ENCODE measurements around the gene ZNF547. TPM values are rescaled to one million over a fixed set of nuclear protein-coding genes. Genes with fewer than 3 reads are reported as not detected.

ZNF547 gene
- total and polyA plus RNA-seq, 12 donors: 1.1 to 10.9 (median 4.6) TPM

DNA sequence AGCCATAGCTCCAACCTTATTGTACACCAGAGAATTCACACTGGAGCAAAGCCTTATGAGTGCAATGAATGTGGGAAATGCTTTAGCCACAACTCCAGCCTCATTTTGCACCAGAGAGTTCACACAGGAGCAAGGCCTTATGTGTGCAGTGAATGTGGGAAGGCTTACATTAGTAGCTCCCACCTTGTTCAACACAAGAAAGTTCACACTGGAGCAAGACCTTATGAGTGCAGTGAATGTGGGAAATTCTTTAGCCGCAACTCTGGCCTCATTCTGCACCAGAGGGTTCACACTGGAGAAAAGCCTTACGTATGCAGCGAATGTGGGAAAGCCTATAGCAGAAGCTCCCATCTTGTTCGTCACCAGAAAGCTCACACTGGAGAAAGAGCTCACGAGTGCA lies 5.9 kb upstream of the ZNF547 start:
- Histone ChIP-seq H3K9me3 (replicated peaks in 1 of 3) (no peaks in the 10 kb centered on the region), H3K27ac (no peak overlapping the region), H3K27me3 (no peaks in the 10 kb centered on the region), H3K4me3 (no peak overlapping the region), H3K36me3 (replicated peaks in 1 of 2) (peaks cover 0 to 42% of the 10 kb centered on the region in 2 donors), H3K4me1 (replicated peaks in 1 of 2) (peaks cover 19 to 25% of the 10 kb centered on the region in 2 donors)
- no peak for DNase-seq
- intact Hi-C loops (cut with DNase I): no loop called here
- 93 to 98% (median 96%) methylated on average over 5 of the region's 5 CpGs for WGBS, 4 donors
- no peak for TF ChIP-seq POLR2A (IDR thresholded peaks at IDR 0.05)
- TF ChIP-seq, protein P1, sequence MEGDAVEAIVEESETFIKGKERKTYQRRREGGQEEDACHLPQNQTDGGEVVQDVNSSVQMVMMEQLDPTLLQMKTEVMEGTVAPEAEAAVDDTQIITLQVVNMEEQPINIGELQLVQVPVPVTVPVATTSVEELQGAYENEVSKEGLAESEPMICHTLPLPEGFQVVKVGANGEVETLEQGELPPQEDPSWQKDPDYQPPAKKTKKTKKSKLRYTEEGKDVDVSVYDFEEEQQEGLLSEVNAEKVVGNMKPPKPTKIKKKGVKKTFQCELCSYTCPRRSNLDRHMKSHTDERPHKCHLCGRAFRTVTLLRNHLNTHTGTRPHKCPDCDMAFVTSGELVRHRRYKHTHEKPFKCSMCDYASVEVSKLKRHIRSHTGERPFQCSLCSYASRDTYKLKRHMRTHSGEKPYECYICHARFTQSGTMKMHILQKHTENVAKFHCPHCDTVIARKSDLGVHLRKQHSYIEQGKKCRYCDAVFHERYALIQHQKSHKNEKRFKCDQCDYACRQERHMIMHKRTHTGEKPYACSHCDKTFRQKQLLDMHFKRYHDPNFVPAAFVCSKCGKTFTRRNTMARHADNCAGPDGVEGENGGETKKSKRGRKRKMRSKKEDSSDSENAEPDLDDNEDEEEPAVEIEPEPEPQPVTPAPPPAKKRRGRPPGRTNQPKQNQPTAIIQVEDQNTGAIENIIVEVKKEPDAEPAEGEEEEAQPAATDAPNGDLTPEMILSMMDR (IDR thresholded peaks at IDR 0.05): no peak

- intact Hi-C loops (cut with DNase I): no loop called here
- H3K36me3 ChIP-seq (replicated peaks in 1 of 2): peaks cover 0 to 37% of the 10 kb centered on the region in 2 donors
Measured at GRCh38 chr19:57359300-57359699, 4.1 kb upstream of the ZNF547 start.

GRCh38 chr19:57362419-57362818 lies 932 bp upstream of the ZNF547 start:
- peak overlapping the region in 1 of 4 donors; percentile 68 for H3K4me3 ChIP-seq
- no peak for DNase-seq
- 53 to 76% (median 73%) methylated on average over 2 of the region's 2 CpGs for WGBS, 4 donors
- intact Hi-C loops (cut with DNase I): no loop called here
- TF ChIP-seq, protein P1 (IDR thresholded peaks at IDR 0.05): no peak
- no peak for TF ChIP-seq POLR2A (IDR thresholded peaks at IDR 0.05)
- H3K9me3 ChIP-seq (replicated peaks in 1 of 3): no peaks in the 10 kb centered on the region
- H3K4me1 ChIP-seq (replicated peaks in 1 of 2): peaks cover 23 to 35% of the 10 kb centered on the region in 2 donors
- peak overlapping the region; percentile 62 to 99 (median 84) for H3K27ac ChIP-seq
- peaks cover 0 to 6% of the 10 kb centered on the region in 2 donors for H3K36me3 ChIP-seq (replicated peaks in 1 of 2)
- no peaks in the 10 kb centered on the region for H3K27me3 ChIP-seq

More at GRCh38 chr19:57359300-57359699, 4.1 kb upstream of the ZNF547 start:
- no peak for DNase-seq
- H3K27ac ChIP-seq: no peak overlapping the region
- TF ChIP-seq POLR2A (IDR thresholded peaks at IDR 0.05): no peak
- TF ChIP-seq, protein P1 (IDR thresholded peaks at IDR 0.05): no peak
- peaks cover 23 to 30% of the 10 kb centered on the region in 2 donors for H3K4me1 ChIP-seq (replicated peaks in 1 of 2)
- H3K27me3 ChIP-seq: no peaks in the 10 kb centered on the region
- no peaks in the 10 kb centered on the region for H3K9me3 ChIP-seq (replicated peaks in 1 of 3)
- no peak overlapping the region for H3K4me3 ChIP-seq

DNA sequence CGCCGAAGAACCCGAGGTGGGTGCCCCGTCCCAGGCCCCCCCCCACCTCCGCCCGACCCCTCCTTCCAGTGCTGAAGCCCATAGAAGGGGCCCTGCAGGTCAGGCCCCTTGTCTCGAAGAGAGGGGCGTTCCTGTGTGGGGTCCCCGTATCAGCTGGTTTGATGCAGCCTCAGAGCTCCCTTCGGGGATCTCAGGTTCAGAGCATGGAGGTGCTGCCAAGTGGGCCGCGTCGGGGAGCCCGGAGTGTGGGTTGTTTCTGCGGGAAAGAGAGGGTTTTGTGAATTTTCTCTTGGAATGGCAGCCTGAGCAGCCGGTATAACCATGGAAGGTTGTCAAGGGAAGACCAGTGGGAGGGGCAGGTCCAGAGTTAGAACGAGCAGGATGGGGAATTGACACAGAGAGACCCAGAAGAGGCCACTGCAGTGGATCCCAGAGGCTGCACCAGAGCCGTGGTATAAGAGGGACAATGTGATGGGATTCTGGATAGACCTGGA lies 384 bp downstream of the ZNF547 start:
- peak in 2 of 7 donors; percentile 34 to 61 for DNase-seq
- Histone ChIP-seq H3K9me3 (replicated peaks in 1 of 3) (no peaks in the 10 kb centered on the region), H3K36me3 (replicated peaks in 1 of 2) (no peaks in the 10 kb centered on the region), H3K27ac (peak overlapping the region; percentile 65 to 99 (median 92)), H3K27me3 (no peaks in the 10 kb centered on the region), H3K4me3 (peak overlapping the region; percentile 13 to 86 (median 66)), H3K4me1 (replicated peaks in 1 of 2) (peaks cover 23 to 31% of the 10 kb centered on the region in 2 donors)
- WGBS, 4 donors: 0 to 5% (median 1%) methylated on average over 9 to 18 of the region's 18 CpGs
- intact Hi-C loops (cut with DNase I): no loop called here
- TF ChIP-seq, protein P1 (IDR thresholded peaks at IDR 0.05): no peak
- no peak for TF ChIP-seq POLR2A (IDR thresholded peaks at IDR 0.05)
